Activated naive CD4-positive, alpha-beta T cell treated with anti-CD3 and anti-CD28 coated beads for 36 hours (primary cell): Measurements from ENCODE around the gene ABO. TPM values are rescaled to one million over a fixed set of nuclear protein-coding genes. Genes with fewer than 3 reads are reported as not detected.
"Not testable (repeated sequence)": the region's sequence is repeated elsewhere in the genome, so short reads cannot be mapped to it uniquely, and the experiment has no call there.

Experiments
- CTCF ChIA-PET: fragments of 350-600 bp; sonication (Branson Sonifier 250); formaldehyde crosslinking; loops from one replicate; lab custom pipeline; 2021; ENCODE audit warnings: antibody characterized with exemption; lab: Charles Lee
- DNase-seq: peaks from one replicate; pipeline ENCODE4 v3.0.0-alpha.2; 2020
- H3K27ac Mint-ChIP-seq: one replicate; pipeline ENCODE4 v1.8.0; 2021; ENCODE audit warnings: mild to moderate bottlenecking, mixed read lengths
- H3K27me3 Mint-ChIP-seq: one replicate; pipeline ENCODE4 v1.8.0; 2021; ENCODE audit warnings: low read depth, mixed read lengths
- H3K36me3 Mint-ChIP-seq: one replicate; pipeline ENCODE4 v1.8.0; 2021; ENCODE audit warnings: low read depth, mixed read lengths
- H3K4me1 Mint-ChIP-seq: one replicate; pipeline ENCODE4 v1.8.0; 2021; ENCODE audit warnings: low read depth, mixed read lengths
- H3K4me3 Mint-ChIP-seq: one replicate; pipeline ENCODE4 v1.8.0; 2021; ENCODE audit warnings: mild to moderate bottlenecking, moderate library complexity, mixed read lengths
- H3K9me3 Mint-ChIP-seq: one replicate; pipeline ENCODE4 v1.8.0; 2021; ENCODE audit warnings: mixed read lengths
- intact Hi-C: fragments of 100-400 bp; cut with micrococcal nuclease; formaldehyde crosslinking; loops from one replicate; pipeline ENCODE4 v1.15.1; 2023
- total RNA-seq, 2 experiments: library from RNA; stranded (reverse); gene quantifications; one replicate each; pipeline ENCODE4 v1.2.3, GENCODE V29; 2021

Gene ABO
- total RNA-seq, 2 experiments from 2014 or later, result not detected

DNA sequence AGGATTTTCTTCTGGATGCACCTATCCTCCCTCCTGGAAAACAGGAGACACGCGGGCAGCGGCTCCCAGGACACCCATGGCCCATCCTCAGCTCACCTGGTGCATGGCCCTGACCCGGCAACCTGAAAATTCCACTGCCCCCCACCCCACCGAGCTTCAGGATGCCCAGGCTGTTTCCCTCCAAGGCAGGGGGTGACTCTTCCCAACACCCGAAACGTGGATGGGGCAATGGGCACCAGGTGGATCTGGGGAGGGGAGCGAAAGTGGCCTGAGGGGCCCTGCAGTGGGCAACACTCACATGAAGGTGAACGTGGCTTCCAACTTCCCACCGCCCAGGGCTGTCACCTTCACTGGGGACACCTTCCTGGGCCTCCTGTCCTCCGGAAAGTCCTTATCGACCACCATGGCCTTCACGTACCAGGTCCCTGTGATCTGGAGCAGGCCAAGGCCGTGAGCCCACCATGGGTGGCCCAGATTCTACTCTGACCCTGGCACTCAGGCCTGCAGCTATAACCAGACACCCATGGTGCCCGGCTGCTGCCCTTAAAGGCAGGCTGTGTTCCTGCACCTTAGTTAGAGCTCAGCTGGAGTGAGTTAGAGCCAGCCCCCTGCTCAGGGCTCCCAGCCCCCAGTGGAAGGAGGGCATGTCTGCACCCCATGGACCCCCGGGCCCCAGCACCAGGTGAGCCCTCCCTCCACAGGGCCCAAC, 66.7 kb downstream of the ABO start:
- H3K36me3 Mint-ChIP-seq, DNase-seq, H3K9me3 Mint-ChIP-seq, H3K4me1 Mint-ChIP-seq, H3K27ac Mint-ChIP-seq, H3K4me3 Mint-ChIP-seq, CTCF ChIA-PET, intact Hi-C loops: not testable (repeated sequence)
- peaks cover 18% of the 10 kb centered on the region for H3K27me3 Mint-ChIP-seq

DNA sequence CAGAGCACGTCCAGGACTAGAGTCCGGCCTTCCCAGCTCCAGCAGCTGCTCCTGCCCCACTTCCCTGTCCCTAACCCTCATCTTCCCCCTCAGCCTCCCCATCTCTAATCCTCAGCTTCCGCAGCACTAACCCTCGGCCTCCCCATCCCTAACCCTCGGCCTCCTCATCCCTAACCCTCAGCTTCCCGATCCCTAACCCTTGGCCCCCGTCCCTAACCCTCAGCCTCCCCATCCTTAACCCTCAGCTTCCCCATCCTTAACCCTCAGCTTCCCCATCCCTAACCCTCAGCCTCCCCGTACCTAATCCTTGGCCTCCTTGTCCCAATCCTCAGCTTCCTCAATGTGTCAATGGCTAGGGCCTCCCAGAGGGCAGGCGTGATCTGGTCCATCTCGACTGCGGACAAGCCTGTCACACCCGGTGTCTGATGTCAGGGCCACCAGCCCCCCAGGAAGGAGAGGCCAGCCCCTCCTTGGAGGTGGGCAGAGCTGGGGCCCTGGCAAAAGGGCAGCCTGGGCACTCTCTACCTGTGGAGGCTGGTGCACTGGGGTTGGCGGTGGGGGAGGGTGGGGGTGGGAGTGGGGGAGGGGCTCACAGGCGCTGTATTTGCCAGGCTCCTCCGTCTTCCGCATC, 67.3 kb downstream of the ABO start:
- intact Hi-C loops, result no loop called here
- H3K9me3 Mint-ChIP-seq, result no peaks in the 10 kb centered on the region
- no peak overlapping the region for H3K27ac Mint-ChIP-seq
- CTCF ChIA-PET, result no interaction called here
- H3K36me3 Mint-ChIP-seq, result no peaks in the 10 kb centered on the region
- H3K4me1 Mint-ChIP-seq, result no peaks in the 10 kb centered on the region
- no peak overlapping the region for H3K4me3 Mint-ChIP-seq
- no peak for DNase-seq
- H3K27me3 Mint-ChIP-seq, result peaks cover 18% of the 10 kb centered on the region

DNA sequence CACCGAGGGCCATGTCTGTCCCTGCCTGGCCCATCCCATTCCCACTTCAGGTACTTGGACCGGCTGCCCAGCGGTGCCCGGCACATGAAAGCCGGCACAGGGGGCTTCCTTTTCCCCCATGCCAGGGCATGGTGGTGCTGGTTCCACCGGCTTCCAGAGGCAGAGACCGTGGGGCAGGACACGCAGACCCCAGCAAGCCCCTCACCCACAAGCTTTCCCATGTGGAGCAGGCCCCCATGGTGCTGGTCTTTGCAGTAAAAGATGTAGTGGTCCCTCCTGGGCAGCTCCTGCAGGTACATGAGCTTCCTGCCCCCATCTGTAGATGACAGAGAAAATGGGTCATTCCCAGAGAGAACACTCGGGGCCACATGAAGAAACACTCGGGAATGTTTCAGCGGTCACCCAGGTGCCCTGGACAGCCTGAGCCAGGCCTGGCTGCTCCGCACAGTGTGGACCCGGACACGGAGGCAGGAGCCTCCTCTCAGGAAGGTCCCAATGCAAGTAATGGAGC, 67.9 kb downstream of the ABO start:
- Mint-ChIP-seq H3K4me1 (no peaks in the 10 kb centered on the region), H3K36me3 (no peaks in the 10 kb centered on the region), H3K4me3 (no peak overlapping the region), H3K9me3 (no peaks in the 10 kb centered on the region), H3K27me3 (peaks cover 17% of the 10 kb centered on the region), H3K27ac (no peak overlapping the region)
- CTCF ChIA-PET, result interaction anchor here (1.1 kb wide), 1 partner anchor 32 kb away, joined by 3 read pairs; no protein-coding TSS in a partner anchor
- intact Hi-C loops, result no loop called here
- no peak for DNase-seq

DNA sequence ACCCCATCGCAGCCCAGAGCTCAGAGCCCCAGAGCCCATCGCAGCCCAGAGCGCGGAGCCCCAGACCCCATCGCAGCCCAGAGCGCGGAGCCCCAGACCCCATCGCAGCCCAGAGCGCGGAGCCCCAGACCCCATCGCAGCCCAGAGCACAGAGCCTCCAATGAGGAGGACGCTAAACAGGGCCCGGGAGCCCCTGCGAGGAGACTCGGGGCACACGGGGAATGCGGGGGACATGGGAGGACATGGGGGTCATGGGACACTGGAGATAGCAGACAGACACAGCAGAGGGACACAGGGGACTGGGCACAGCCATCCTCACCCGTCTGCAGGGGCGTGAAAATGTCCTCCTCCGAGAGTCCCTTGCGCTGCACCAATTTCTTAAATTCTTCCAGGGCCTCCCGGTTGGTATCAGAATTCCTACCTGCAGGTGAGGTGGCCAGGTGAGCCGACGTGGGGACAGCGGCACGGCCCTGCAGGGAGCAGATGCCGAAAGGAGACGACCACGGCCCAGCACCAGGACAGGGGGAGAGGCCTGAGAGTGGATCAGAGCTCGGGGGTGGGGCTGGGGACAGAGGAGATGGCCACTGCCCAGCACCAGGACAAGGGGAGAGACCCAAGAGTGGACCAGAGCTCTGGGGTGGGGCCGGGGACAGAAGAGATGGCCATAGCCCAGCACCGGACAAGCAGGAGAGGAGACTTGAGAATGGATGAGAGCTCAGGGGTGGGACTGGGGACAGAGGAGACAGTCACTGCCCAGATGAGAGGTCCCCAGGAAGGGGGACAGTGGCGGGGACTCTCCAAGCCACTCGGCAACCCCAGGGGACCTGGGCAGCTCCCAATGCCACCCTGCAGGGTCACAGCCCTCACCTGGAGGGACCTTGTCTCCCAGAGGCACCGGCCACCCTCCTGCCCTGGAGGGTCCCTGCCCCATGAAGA, 68.7 kb downstream of the ABO start:
- CTCF ChIA-PET, result interaction anchor here (1.1 kb wide), 1 partner anchor 33 kb away, joined by 3 read pairs; no protein-coding TSS in a partner anchor
- peaks cover 11% of the 10 kb centered on the region for H3K27me3 Mint-ChIP-seq
- H3K36me3 Mint-ChIP-seq, result no peaks in the 10 kb centered on the region
- no peak for DNase-seq
- intact Hi-C loops, result no loop called here
- no peaks in the 10 kb centered on the region for H3K9me3 Mint-ChIP-seq
- H3K4me3 Mint-ChIP-seq, result no peak overlapping the region
- H3K4me1 Mint-ChIP-seq, result no peaks in the 10 kb centered on the region
- no peak overlapping the region for H3K27ac Mint-ChIP-seq

DNA sequence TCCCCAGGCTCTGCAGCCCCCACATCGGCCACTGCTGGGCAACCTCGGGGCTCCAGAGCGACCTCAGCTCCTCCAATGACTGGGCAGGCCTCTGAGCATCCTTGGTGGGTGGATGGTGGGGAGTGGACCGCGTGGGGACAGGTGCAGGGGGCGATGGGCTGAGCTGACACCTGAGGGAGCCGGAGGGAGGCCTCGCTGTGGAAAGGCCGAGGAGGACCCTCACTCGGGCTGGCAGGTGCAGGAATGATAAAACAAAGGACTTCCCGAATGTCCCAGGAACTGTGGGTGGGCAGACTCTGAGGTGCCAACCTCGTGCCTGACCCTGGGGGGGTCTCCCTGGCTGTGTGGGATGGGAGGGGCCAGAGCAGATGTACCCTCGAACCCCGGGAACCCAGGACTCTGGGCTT, 69.5 kb downstream of the ABO start:
- intact Hi-C loops, CTCF ChIA-PET, DNase-seq, H3K4me3 Mint-ChIP-seq, H3K4me1 Mint-ChIP-seq, H3K36me3 Mint-ChIP-seq, H3K27ac Mint-ChIP-seq, H3K9me3 Mint-ChIP-seq: not testable (repeated sequence)
- peaks cover 11% of the 10 kb centered on the region for H3K27me3 Mint-ChIP-seq

Other genes with a start within 250 kb of the ABO start
- gene GTF3C5, start 244.2 kb downstream of the ABO start, total RNA-seq, result 100 to 1,000 TPM; 102 to 108 TPM
- 1 to 10 TPM; 2.1 to 2.2 TPM for gene CEL, start 213.2 kb downstream of the ABO start, total RNA-seq
- 10 to 100 TPM; 29.5 to 32.5 TPM for gene RALGDS, start 154.0 kb downstream of the ABO start, total RNA-seq
- gene GBGT1, start 111.3 kb downstream of the ABO start, total RNA-seq, result 1 to 10 TPM; 3.9 to 4.7 TPM
- gene OBP2B, start 66.0 kb downstream of the ABO start, total RNA-seq, result not detected
- 10 to 100 TPM; 13.6 to 13.8 TPM for gene SURF6, start 61.0 kb upstream of the ABO start, total RNA-seq
- 10 to 100 TPM; 18.4 to 21.5 TPM for gene MED22, start 72.9 kb upstream of the ABO start, total RNA-seq
- 1,000 to 10,000 TPM; 3,985 to 4,111 TPM for gene RPL7A, start 73.0 kb upstream of the ABO start, total RNA-seq
- gene SURF1, start 81.3 kb upstream of the ABO start, total RNA-seq, result 10 to 100 TPM; 24.9 to 27.8 TPM
- 10 to 100 TPM; 15.0 to 16.2 TPM for gene SURF2, start 81.3 kb upstream of the ABO start, total RNA-seq
- 100 to 1,000 TPM; 299 to 302 TPM for gene SURF4, start 100.9 kb upstream of the ABO start, total RNA-seq
- under 1 TPM; 0.35 to 0.41 TPM for gene STKLD1, start 101.2 kb upstream of the ABO start, total RNA-seq
- gene REXO4, start 142.8 kb upstream of the ABO start, total RNA-seq, result 10 to 100 TPM; 22.5 to 27.0 TPM
- gene ADAMTS13, start 147.2 kb upstream of the ABO start, total RNA-seq, result 1 to 10 TPM; 3.0 to 3.2 TPM
- under 1 TPM; 0.35 to 0.45 TPM for gene CACFD1, start 184.8 kb upstream of the ABO start, total RNA-seq
- under 1 TPM; 0.62 to 0.83 TPM for gene SLC2A6, start 203.9 kb upstream of the ABO start, total RNA-seq
- gene MYMK, start 249.8 kb upstream of the ABO start, total RNA-seq, result not detected